ENCODE measurements around the gene GFI1B. TPM values are rescaled to one million over a fixed set of nuclear protein-coding genes. Genes with fewer than 3 reads are reported as not detected.
"Not testable (repeated sequence)": the region's sequence is repeated elsewhere in the genome, so short reads cannot be mapped to it uniquely, and the experiment has no call there.

GFI1B gene
- total RNA-seq, 2 experiments from 2014 or later = not detected

DNA sequence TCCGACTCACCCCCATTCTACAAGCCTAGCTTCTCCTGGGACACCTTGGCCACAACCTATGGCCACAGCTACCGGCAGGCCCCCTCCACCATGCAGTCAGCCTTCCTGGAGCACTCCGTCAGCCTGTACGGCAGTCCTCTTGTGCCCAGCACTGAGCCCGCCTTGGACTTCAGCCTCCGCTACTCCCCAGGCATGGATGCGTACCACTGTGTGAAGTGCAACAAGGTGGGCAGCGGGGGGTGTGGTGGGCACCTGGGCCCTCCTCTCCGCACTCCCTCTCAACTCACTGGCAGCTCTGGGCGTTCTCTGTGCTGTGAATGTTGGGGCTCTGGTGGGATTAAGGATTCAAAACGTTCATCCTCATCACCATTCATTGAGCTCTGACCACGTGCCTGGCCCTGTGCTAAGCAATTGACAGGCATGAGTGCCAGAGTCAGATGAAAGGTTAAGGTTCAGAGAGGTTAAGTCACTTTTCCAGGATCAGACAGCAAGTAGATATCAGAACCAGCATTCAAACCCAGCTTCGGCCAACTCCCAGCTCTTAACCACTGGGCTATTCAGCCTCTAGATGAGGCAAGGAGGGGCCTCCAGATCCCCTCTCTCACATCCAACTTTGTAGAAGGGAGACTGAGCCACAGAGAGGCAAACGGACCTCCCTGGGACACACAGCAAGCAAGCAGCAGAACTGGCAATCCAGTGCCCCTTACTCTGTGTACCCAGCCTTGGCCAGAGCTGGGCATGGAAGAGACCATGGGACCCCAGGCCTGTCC lies 9.9 kb downstream of the GFI1B start:
- H3K4me3 Mint-ChIP-seq = no peak overlapping the region
- H3K4me1 Mint-ChIP-seq = peaks cover 2% of the 10 kb centered on the region
- peaks cover 10% of the 10 kb centered on the region for H3K27me3 Mint-ChIP-seq
- DNase-seq = no peak
- peaks cover 4% of the 10 kb centered on the region for H3K9me3 Mint-ChIP-seq
- no peaks in the 10 kb centered on the region for H3K36me3 Mint-ChIP-seq (ENCODE audit: low read depth)
- POLR2A ChIA-PET = no interaction called here
- CTCF ChIA-PET = interaction anchor here (1.3 kb wide), 1 partner anchor 11 kb away, joined by 4 read pairs; the partner anchor contains the start of gene GFI1B
- H3K27ac Mint-ChIP-seq = no peak overlapping the region

DNA sequence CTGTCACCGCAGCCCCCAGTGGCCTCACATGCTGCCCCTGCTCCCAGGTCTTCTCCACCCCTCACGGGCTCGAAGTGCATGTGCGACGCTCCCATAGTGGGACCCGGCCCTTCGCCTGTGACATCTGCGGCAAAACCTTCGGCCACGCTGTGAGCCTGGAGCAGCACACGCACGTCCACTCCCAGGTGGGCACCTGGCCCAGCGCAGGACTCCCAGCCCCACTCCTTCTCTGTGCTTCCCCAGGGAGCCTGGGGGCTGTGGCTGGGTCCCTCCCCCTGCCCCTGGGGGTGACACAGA lies 10.5 kb downstream of the GFI1B start:
- peaks cover 2% of the 10 kb centered on the region for H3K4me1 Mint-ChIP-seq
- no peak for DNase-seq
- H3K36me3 Mint-ChIP-seq (ENCODE audit: low read depth) = no peaks in the 10 kb centered on the region
- CTCF ChIA-PET = no interaction called here
- H3K27me3 Mint-ChIP-seq = peaks cover 14% of the 10 kb centered on the region
- H3K9me3 Mint-ChIP-seq = peaks cover 4% of the 10 kb centered on the region
- no peak overlapping the region for H3K4me3 Mint-ChIP-seq
- POLR2A ChIA-PET = no interaction called here
- H3K27ac Mint-ChIP-seq = no peak overlapping the region

DNA sequence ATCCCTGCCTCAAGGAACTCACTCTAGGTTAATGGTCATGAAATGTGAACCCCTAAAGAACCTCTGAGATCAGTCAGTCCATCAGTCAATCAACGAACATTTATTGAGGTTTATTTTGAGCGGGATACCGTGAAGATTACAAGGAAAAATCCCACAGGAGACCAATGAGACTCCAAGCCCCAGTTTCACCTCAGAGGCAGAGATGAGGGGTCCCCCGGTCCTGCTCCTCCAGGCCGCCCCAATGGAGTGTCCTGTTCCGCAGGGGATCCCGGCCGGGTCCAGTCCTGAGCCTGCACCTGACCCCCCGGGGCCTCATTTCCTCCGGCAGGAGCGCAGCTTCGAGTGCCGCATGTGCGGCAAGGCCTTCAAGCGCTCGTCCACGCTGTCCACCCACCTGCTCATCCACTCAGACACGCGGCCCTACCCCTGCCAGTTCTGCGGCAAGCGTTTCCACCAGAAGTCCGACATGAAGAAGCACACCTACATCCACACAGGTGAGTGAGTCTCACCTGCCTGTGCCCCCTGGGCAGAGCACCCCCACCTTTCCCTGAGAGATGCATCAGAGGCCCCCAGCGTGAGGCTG lies 11.0 kb downstream of the GFI1B start:
- Mint-ChIP-seq H3K27ac (no peak overlapping the region), H3K4me1 (peaks cover 4% of the 10 kb centered on the region), H3K36me3 (ENCODE audit: low read depth) (no peaks in the 10 kb centered on the region), H3K9me3 (peaks cover 4% of the 10 kb centered on the region), H3K4me3 (no peak overlapping the region), H3K27me3 (peaks cover 13% of the 10 kb centered on the region)
- CTCF ChIA-PET = no interaction called here
- no peak for DNase-seq
- POLR2A ChIA-PET = no interaction called here

DNA sequence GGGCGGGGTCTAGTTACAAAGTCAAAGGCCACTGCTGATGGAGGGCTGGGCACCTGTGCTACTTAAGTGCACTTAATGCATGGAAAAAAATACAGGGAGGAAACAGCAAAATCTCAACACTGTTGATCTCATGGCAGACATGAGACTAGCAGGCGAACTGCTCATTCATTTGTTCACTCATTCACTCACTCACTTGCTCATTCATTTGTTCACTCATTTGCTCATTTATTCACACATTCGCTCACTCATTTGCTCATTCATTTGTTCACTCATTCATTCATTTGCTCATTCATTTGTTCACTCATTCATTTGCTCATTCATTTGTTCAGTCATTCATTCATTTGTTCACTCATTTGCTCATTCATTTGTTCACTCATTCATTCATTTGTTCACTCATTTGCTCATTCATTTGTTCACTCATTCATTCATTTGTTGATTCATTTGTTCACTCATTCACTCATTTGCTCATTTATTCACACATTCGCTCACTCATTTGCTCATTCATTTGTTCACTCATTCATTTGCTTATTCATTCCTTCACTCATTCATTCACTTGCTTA lies 11.6 kb downstream of the GFI1B start:
- H3K9me3 Mint-ChIP-seq; CTCF ChIA-PET; H3K36me3 Mint-ChIP-seq (ENCODE audit: low read depth); POLR2A ChIA-PET; H3K27ac Mint-ChIP-seq; DNase-seq; H3K4me1 Mint-ChIP-seq; H3K4me3 Mint-ChIP-seq: not testable (repeated sequence)
- H3K27me3 Mint-ChIP-seq = peaks cover 13% of the 10 kb centered on the region

DNA sequence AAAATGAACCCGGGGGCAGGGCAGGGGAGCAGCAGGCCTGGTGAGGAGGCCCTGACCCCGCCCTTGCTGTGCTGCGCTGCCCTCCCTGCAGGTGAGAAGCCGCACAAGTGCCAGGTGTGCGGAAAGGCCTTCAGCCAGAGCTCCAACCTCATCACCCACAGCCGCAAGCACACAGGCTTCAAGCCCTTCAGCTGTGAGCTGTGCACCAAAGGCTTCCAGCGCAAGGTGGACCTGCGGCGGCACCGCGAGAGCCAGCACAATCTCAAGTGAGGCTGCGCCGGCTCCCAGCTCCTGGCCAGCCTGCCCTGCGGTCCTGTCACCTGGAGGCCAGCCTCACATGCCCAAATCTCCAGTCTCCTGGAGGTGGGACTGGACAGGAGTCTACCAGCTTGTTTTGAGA lies 12.3 kb downstream of the GFI1B start:
- Mint-ChIP-seq H3K4me1 (peaks cover 6% of the 10 kb centered on the region), H3K27me3 (peaks cover 15% of the 10 kb centered on the region), H3K9me3 (peaks cover 4% of the 10 kb centered on the region), H3K4me3 (no peak overlapping the region), H3K36me3 (ENCODE audit: low read depth) (no peaks in the 10 kb centered on the region), H3K27ac (no peak overlapping the region)
- CTCF ChIA-PET = interaction anchor here (1.0 kb wide), 1 partner anchor 31 kb away, joined by 4 read pairs; no protein-coding TSS in a partner anchor
- POLR2A ChIA-PET = no interaction called here
- no peak for DNase-seq

DNA sequence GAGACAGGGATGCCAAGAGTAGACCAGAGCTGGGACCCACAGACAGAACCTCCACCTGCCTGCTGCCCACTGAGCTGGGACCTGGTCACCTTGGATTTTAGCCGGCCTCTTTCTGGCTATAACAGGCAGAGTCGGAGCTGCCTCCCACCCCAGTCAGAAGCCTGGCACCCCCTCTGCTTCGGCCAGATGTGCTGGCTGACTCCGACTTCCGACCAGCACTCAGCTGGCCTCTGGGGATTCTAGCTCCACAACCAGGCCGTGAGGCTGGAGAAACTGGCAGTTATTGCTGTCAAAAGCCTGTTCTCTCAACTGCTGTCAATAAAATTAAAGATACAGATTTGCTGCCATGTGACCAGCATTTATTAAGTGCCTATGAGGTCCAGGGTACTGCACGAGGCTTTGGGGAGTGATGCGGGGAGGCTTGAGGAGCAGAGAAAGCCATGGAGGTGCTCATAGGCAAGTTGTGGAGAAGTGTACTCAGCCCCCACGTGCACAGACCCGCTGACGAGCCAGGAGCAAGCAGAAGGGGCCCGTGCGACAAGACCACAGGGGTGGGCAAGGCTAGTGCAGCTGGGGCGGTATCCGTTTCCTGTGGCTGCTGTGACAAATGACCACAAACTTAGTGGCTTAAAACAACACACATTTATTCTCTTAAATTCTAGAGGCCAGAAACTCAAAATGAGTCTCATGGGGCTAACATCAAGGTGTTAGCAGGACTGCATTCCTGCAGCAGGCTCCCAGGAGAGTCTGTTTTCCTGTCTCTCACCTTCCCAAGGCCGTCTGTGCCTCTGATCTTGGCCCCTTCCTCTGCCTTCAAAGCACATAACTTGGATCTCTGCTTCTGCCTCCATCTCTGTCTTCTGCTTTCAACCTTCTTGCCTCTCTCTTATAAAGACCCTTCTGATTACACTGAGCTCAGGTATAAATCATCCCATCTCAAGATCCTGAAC lies 13.1 kb downstream of the GFI1B start:
- no peak for DNase-seq
- H3K4me3 Mint-ChIP-seq = no peak overlapping the region
- POLR2A ChIA-PET = no interaction called here
- H3K9me3 Mint-ChIP-seq = peaks cover 4% of the 10 kb centered on the region
- H3K36me3 Mint-ChIP-seq (ENCODE audit: low read depth) = no peaks in the 10 kb centered on the region
- H3K27me3 Mint-ChIP-seq = peaks cover 15% of the 10 kb centered on the region
- no peak overlapping the region for H3K27ac Mint-ChIP-seq
- CTCF ChIA-PET = interaction anchor here (1.0 kb wide), 1 partner anchor 31 kb away, joined by 4 read pairs; no protein-coding TSS in a partner anchor
- H3K4me1 Mint-ChIP-seq = peaks cover 6% of the 10 kb centered on the region

DNA sequence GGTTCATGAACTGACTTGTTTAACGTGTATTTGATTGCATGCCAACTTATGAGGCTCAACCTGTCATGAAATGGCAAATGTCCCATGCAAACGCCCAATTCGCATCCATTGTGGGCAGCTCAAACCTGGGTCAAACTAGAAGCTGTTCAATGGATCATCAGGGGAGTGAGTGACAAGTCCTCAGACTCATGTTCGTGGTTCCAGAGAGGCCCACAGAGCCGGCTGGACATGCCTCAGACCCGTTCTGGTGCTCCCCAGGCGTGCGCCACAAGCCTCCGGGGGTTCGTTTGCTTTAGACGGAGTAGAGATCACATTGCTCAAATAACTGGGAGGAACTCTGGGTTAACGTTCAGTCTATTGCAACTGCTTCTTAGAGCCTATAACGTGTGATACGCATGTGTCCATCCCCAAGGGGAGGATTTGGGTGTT lies 15.0 kb downstream of the GFI1B start:
- H3K9me3 Mint-ChIP-seq = peaks cover 4% of the 10 kb centered on the region
- peaks cover 20% of the 10 kb centered on the region for H3K27me3 Mint-ChIP-seq
- POLR2A ChIA-PET = no interaction called here
- H3K27ac Mint-ChIP-seq = no peak overlapping the region
- no peak overlapping the region for H3K4me3 Mint-ChIP-seq
- no peak for DNase-seq
- CTCF ChIA-PET = interaction anchor here (1.3 kb wide), 1 partner anchor 29 kb away, joined by 3 read pairs; no protein-coding TSS in a partner anchor
- H3K4me1 Mint-ChIP-seq = peaks cover 6% of the 10 kb centered on the region
- H3K36me3 Mint-ChIP-seq (ENCODE audit: low read depth) = no peaks in the 10 kb centered on the region

GRCh38 chr9:132994410-132995120 lies 16.1 kb downstream of the GFI1B start:
- H3K27ac Mint-ChIP-seq = no peak overlapping the region

GRCh38 chr9:132995121-132995420 lies 16.6 kb downstream of the GFI1B start:
- Mint-ChIP-seq H3K9me3 (peaks cover 4% of the 10 kb centered on the region), H3K27ac (no peak overlapping the region), H3K4me3 (no peak overlapping the region), H3K27me3 (peaks cover 20% of the 10 kb centered on the region), H3K36me3 (ENCODE audit: low read depth) (no peaks in the 10 kb centered on the region), H3K4me1 (peaks cover 6% of the 10 kb centered on the region)
- ChIA-PET CTCF (interaction anchor here (1.3 kb wide), 1 partner anchor 27 kb away, joined by 3 read pairs; no protein-coding TSS in a partner anchor), POLR2A (no interaction called here)
- DNase-seq = no peak

More at GRCh38 chr9:132994410-132995120, 16.1 kb downstream of the GFI1B start:
- H3K27me3 Mint-ChIP-seq = peaks cover 20% of the 10 kb centered on the region
- DNase-seq = no peak
- H3K9me3 Mint-ChIP-seq = peaks cover 4% of the 10 kb centered on the region
- peaks cover 6% of the 10 kb centered on the region for H3K4me1 Mint-ChIP-seq
- H3K36me3 Mint-ChIP-seq (ENCODE audit: low read depth) = no peaks in the 10 kb centered on the region
- ChIA-PET CTCF (interaction anchor here (1.3 kb wide), 1 partner anchor 28 kb away, joined by 3 read pairs; no protein-coding TSS in a partner anchor), POLR2A (no interaction called here)
- no peak overlapping the region for H3K4me3 Mint-ChIP-seq

- ChIA-PET POLR2A (no interaction called here), CTCF (no interaction called here)
- H3K4me1 Mint-ChIP-seq = peaks cover 6% of the 10 kb centered on the region
- no peaks in the 10 kb centered on the region for H3K9me3 Mint-ChIP-seq
- H3K27me3 Mint-ChIP-seq = peaks cover 21% of the 10 kb centered on the region
- no peak overlapping the region for H3K4me3 Mint-ChIP-seq
- H3K27ac Mint-ChIP-seq = no peak overlapping the region
- no peaks in the 10 kb centered on the region for H3K36me3 Mint-ChIP-seq (ENCODE audit: low read depth)
- DNase-seq = no peak
These were observed 17.4 kb downstream of the GFI1B start for GRCh38 chr9:132995879-132996278.

- Mint-ChIP-seq H3K4me3 (no peak overlapping the region), H3K4me1 (peaks cover 6% of the 10 kb centered on the region), H3K27ac (no peak overlapping the region), H3K9me3 (no peaks in the 10 kb centered on the region), H3K27me3 (peaks cover 22% of the 10 kb centered on the region), H3K36me3 (ENCODE audit: low read depth) (no peaks in the 10 kb centered on the region)
- ChIA-PET POLR2A (no interaction called here), CTCF (no interaction called here)
- no peak for DNase-seq
These were observed 18.0 kb downstream of the GFI1B start for GRCh38 chr9:132996526-132996925.

GRCh38 chr9:132997591-132997990 lies 19.1 kb downstream of the GFI1B start:
- ChIA-PET POLR2A (no interaction called here), CTCF (no interaction called here)
- H3K27ac Mint-ChIP-seq = no peak overlapping the region
- DNase-seq = no peak
- no peak overlapping the region for H3K4me3 Mint-ChIP-seq
- H3K27me3 Mint-ChIP-seq = peaks cover 21% of the 10 kb centered on the region
- no peaks in the 10 kb centered on the region for H3K9me3 Mint-ChIP-seq
- H3K4me1 Mint-ChIP-seq = peaks cover 3% of the 10 kb centered on the region
- no peaks in the 10 kb centered on the region for H3K36me3 Mint-ChIP-seq (ENCODE audit: low read depth)

- H3K9me3 Mint-ChIP-seq; CTCF ChIA-PET; H3K4me3 Mint-ChIP-seq; DNase-seq; H3K36me3 Mint-ChIP-seq (ENCODE audit: low read depth); H3K4me1 Mint-ChIP-seq; POLR2A ChIA-PET; H3K27ac Mint-ChIP-seq: not testable (repeated sequence)
- peaks cover 23% of the 10 kb centered on the region for H3K27me3 Mint-ChIP-seq
These were observed 19.7 kb downstream of the GFI1B start for GRCh38 chr9:132998221-132998620.
